DND-41 (cell line): ENCODE results near the gene SEMA5A.

Experiments
- CTCF ChIP-seq: IDR thresholded peaks from 2 replicates; pipeline ENCODE4 v1.5.1; 2012; ENCODE audit warnings: borderline replicate concordance, low read length, moderate library complexity, mild to moderate bottlenecking; ENCODE audit not compliant: poor library complexity, severe bottlenecking; ENCODE audit errors: extremely low read depth
- EZH2 ChIP-seq: IDR thresholded peaks from 3 replicates; pipeline ENCODE4 v1.6.1; 2012; ENCODE audit warnings: borderline replicate concordance, low read depth, mild to moderate bottlenecking, moderate library complexity, low read length, inconsistent platforms; ENCODE audit not compliant: severe bottlenecking

- no peak for TF ChIP-seq CTCF
- no peak for TF ChIP-seq EZH2
Measured at GRCh38 chr5:9438596-9439354, 107.1 kb downstream of the SEMA5A start.
